ENCODE measurements around the gene SCRN2.

The SCRN2 gene

DNA sequence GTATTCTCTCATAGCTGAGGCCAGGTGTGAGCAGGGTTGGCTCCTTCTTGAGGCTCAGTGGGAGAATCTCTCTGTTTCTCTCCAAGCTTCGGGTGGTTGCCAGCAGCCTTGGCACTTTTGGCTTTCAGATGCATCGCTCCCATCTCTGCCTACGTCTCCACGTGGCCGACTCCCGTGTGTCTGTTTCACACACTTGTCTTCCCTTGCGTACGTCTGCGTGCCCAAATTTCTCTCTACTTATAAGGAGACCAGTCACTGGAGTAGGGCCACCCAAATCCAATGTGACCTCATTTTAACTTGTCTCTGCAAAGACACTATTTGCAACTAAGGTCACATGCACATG, 34.2 kb downstream of the SCRN2 start:
- DNase-seq (ENCODE audit: low read depth in 2 of 2), result no peak

DNA sequence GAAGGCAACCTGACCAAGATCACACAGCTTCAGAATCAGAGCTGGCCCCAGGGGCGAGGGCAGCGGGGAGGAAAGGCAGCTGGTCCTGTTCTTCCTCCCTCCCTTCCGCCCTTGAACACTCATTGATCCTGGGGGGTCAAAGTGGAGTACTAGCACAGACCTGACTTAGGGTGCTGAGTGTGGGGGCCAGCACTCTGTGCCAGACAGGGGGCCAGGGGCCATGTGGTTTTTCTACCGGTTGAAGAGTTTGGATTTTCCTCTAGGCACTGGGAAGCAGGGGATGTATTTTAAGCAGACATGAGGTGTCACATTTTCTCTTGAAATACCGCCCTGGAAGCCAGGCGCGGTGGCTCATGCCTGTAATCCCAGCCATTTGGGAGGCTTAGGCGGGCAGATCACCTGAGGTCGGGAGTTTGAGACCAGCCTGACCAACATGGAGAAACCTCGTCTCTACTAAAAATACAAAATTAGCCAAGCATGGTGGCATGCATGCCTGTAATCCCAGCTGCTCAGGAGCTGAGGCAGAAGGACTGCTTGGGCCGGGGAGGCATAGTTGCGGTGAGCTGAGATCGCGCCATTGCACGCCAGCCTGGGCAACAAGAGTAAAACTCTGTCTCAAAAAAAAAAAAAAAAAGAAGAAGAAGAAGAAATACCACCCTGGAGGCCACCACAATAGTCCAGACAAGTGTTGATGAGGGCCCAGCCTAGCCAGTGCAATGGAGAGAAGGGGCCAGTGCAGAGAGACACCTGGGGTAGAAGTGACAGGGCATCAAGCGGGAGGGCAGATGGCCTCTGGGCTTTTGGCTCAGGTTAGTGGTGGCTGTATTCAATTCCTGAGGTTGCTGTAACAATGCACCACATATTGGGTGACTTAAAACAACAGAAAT, 34.8 kb downstream of the SCRN2 start:
- no peak for DNase-seq (ENCODE audit: low read depth in 2 of 2)

DNA sequence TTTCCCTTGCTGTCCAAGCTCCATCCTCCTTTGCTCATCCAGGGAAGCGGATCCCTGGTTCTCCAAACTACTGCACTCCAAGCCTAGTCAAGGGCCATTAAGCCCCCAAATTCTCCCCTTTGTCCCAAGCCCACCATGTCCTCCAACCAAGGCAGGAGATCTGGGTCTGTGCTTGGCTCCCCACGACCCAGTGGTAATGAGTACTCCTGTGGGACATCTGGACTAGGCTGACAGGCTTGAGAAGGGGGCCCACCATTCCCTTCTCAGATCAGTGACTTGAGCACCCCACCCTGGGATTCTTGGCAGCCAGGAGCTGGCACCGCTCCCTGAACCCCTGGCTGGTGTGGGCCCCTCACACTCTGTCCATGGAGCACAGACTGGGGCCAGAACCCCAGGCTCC, 36.6 kb downstream of the SCRN2 start:
- DNase-seq (ENCODE audit: low read depth in 2 of 2), result no peak

DNA sequence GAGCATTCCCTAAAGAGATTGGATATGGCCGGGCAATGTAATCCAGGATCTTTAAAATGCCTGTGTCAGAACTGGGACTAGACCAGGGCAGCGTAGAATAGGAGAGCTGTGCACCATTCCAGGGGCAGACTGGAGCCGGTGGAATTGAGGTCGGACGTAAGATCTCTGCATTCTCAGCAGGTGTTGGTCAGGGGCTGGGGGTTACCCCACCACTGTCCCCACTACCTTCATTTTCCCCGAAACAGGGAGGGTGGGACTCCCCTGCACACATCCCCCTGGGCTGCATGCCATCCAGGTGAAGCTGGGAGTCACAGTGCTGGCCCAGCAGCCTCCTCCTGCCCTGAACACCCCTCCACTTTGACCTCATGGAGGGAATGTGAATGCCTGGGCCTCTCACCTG, 37.3 kb downstream of the SCRN2 start:
- no peak for DNase-seq (ENCODE audit: low read depth in 2 of 2)

DNA sequence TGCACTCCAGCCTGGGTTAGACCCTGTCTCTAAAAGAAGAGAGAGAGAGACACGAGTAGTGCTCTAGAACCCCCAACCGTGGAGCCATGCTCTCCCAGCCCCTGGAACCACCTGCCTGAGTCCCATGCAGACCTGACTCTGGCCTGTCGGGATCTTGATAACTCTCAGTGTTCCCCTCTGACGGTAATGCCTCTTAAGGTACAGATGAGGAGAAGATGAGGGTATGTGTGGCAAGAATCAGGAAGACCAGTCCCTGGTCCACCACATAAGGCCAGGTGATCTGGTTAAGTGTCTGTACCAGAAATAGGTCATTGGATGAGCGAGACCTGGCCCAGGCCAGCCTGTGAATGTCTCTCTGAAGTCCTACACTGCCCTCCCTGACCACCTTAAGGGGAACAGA, 37.9 kb downstream of the SCRN2 start:
- no peak for DNase-seq (ENCODE audit: low read depth in 2 of 2)

DNA sequence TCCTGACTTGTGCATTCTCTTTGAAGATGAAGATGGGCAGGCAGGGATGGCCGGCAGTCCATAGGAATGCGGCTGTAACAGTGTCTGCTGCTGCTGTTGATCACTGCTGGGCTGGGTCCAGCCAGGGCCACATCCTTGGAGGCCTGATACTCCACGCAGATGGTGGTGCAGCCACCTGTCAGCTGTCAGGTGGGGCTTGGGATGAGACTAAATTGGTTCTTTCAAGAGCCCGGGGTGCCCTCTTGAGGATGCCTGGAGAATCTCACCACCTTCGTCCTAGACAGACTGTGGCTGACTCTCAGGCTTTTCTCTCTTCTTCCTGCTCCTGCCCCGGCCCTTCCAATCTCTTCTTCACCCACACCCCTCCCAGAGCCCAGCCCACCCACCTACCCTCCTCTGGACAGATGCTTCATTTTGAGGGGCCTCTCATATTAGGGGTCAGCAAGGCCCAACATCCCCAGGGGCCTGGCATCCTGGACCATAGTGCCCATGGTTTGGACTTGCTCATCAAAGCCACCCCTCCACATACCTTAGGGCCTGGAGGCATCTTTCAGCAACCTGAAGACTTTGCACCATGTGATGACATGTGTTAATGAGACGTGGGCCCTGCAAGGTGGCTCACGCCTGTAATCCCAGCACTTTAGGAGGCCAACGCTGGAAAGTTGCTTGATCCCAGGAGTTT, 38.6 kb downstream of the SCRN2 start:
- peak; percentile 41 to 63 for DNase-seq (ENCODE audit: low read depth in 2 of 2)

DNA sequence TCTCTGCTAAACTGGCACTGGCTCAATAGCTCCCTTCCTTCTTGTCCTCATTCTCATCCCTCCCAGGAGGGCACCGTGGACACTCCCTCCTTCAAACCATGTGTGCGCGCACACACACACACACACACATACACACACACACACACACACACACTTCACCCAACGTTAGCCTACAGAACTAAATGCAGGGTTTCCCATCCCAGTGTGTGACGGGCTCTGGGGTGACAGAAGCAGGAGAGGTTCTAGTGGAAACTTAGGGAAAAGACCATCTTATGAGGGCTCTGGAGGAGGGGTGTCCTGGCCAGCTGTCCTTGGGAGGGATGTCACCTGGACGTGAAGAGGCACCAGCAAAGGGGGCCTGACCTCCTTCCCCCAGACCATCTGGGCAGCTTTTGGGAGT, 39.2 kb downstream of the SCRN2 start:
- DNase-seq (ENCODE audit: low read depth in 2 of 2), result no peak

DNA sequence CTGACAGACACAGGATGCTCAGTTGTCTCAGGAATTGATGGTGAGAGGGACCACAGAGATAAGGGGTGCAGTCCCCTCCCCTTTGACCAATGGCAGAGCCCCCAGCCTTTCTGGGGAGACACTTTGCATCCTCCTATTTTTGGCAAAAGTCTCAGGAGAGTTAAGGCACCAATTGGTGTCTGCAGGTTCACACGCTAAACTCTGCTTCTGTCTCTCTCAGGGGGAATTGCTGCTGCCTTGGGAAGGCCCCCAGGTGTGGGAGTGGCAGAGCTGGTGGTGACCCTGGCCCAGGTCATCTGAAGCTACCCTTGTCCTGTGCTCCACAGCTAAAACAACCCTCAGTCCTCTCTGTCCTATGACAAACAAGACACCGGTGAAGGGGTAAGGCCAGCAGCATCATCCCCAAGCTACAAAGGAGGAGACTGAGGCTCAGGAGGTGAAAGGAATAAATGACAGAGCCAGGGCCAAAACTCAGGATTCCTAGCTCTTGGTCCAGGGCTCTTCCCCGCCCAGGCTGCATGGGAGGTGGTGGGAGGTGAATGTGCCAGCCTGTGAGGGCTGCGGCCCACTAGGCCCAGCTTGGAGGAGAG, 39.8 kb downstream of the SCRN2 start:
- DNase-seq (ENCODE audit: low read depth in 2 of 2), result no peak

DNA sequence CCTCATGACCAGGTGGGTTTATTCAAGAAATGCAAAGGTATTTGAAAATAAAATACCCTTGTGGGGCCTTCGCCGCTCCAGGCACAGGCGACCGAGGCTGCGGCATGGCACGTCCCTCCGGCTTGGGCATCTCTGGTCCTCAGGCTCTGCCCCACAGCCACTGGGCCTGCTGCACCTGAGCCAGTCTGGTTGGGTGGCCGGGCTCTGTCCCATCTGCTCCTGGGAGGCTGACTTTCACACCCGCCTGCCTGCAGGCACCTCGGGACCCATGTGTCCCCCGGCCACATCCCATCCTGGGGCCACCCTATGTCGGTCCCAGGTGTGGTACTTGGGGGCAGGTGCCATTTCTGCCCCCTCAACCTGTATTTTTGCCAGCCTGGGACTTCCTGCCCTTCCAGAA, 40.4 kb downstream of the SCRN2 start:
- no peak for DNase-seq (ENCODE audit: low read depth in 2 of 2)

DNA sequence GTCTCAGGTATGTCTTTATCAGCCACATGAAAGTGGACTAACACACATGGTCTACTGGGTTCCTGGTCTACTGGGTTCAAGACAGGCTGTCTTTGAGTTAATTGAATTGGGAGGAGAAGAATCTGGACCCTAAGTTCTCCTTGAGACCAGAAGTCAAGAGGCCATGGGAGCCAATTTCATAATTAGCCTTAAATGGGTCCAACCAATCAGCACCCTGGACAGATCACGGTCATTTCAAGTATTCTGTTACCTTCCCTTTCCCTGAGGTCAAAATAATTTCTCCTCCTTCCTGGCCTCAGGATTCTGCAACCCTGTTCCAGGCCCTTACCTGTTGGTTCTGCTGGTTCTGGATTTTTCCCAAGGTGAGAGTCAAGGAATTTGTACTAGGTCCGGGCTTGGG, 43.3 kb downstream of the SCRN2 start:
- DNase-seq (ENCODE audit: low read depth in 2 of 2), result no peak

DNA sequence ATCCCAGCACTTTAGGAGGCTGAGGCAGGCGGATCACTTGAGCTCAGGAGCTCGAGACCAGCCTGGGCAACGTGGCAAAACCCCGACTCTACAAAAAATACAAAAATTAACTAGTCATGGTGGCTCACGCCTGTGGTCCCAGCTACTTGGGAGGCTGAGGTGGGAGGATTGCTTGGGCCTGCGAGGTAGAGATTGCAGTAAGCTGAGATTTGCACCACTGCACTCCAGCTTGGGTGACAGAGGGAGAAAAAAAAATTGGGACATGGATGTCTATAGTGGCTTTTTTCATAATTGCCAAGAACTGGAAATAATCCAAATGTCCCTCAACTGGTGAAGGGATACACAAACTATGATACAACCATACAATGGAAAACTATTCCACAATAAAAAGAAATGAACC, 48.1 kb downstream of the SCRN2 start:
- DNase-seq (ENCODE audit: low read depth in 2 of 2), result no peak

DNA sequence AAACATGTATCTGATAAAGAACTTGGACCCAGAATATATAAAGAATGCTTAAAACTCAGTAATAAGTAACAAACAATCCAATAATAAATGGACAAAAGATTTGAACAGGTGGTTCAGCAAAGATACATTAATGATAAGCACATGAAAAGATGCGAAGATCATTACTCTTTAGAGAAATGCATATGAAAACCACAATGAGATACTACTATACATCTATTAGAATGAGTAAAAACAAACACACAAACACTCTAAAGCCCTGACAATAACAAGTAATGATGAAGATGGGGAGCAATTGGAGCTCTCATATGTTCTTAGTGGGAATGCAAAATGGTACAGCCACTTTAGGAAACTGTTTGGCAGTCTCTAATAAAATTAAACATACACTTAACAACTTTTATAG, 48.6 kb downstream of the SCRN2 start:
- no peak for DNase-seq (ENCODE audit: low read depth in 2 of 2)

DNA sequence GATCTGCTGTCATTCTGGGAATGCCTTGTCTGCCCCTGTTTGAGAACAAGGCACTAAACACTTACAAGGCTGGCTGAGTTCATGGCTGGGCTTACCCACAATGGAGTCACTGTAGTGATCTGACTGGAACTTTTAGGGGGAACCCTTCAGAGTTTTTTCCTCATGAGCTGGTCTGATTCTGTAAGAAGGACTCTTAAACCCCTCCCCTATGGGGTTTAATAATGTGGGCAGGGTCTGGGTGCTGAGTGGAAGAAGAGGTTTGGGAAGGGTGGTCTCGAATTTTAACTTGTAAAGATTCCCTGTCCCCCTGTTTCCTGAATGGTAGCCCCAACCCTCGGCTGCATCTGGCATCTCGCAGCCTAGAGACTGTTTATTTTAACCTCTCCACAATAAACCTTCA, 50.0 kb downstream of the SCRN2 start:
- no peak for DNase-seq (ENCODE audit: low read depth in 2 of 2)

DNA sequence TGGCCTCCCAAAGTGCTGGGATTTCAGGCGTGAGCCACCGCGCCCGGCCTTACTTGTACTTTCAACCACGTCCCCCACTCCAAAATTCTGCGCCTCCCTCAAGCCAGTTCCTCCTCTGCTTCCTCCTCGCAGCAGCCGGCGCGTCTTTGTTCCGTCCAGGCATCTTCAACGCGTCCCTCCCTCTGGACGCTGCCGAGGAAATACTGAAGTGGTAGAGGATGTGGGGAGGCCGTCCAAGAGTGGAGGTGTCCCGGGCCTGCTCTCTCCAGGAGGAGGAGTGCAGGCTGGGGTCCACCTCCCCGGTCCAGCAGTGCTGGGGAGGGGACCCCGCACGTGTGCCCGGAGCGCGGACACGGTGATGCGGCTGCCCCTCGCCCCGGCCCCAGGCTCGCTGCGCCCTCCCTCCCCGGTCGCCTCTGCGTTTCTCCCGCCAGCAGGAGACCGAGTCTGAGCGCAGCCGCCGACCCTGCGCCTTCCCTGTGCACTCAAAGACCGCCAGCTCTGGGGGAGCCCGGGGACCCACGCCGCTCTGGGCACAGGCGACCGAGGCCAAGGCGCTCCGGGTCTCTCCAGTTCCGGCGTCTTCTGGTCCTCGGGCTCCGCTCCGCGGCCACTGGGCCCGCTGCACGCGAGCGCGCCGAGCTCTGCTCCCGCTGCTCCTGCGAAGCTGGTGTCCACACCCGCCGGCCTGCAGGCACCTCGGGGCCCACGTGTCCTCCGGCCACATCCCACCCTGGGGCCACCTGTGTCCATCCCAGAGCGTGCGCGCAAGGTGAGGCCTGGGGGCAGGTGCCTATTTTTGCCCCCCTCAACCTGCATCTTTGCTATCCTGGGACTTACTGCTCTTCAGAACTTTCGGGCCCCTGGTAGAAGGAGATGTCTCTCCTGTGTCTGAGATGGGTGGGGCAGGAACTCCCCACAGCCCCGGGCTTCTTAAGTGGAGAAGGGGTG, 51.2 kb downstream of the SCRN2 start:
- peak; percentile 21 to 49 for DNase-seq (ENCODE audit: low read depth in 2 of 2)

Measured in stimulated activated CD4-positive, alpha-beta T cell treated with anti-CD3 and anti-CD28 coated beads, Interleukin-1b, Interleukin-23, amount 100 ng/mL, for 4 hours (primary cell).